K562 (cell line): ENCODE results near the gene RHD. TPM values are rescaled to one million over a fixed set of nuclear protein-coding genes. Genes with fewer than 3 reads are reported as not detected.

ENCODE experiments used
- AFF1 ChIP-seq, 2 experiments: fragments of 450-650 bp; IDR thresholded peaks; 2 replicates each; pipeline ENCODE4 v1.6.1; 2018; ENCODE audit warnings: mild to moderate bottlenecking in 2 of 2, low read depth in 1 of 2; ENCODE audit not compliant: partially characterized antibody in 2 of 2
- ATF7 ChIP-seq: fragments of 450-650 bp; IDR thresholded peaks from 2 replicates; pipeline ENCODE4 v1.7.1; 2014; ENCODE audit warnings: mild to moderate bottlenecking, moderate library complexity
- BCL6 ChIP-seq: fragments of 250-450 bp; sonication (Bioruptor Pico); IDR thresholded peaks from 2 replicates; pipeline ENCODE4 v1.4.0; 2020
- FOXP4 ChIP-seq: sonication (generic); formaldehyde crosslinking; IDR thresholded peaks from 2 replicates; pipeline ENCODE4 v1.8.0; 2022; ENCODE audit warnings: mild to moderate bottlenecking, missing genetic modification reagents, borderline replicate concordance
- PCBP1 ChIP-seq: fragments of 200-400 bp; formaldehyde crosslinking; IDR thresholded peaks from 2 replicates; pipeline ENCODE4 v1.6.1; 2018; ENCODE audit warnings: mild to moderate bottlenecking, low read depth, low read length; ENCODE audit not compliant: poor library complexity, severe bottlenecking
- PTRF ChIP-seq: fragments of 450-650 bp; IDR thresholded peaks from 2 replicates; pipeline ENCODE4 v1.6.1; 2016; ENCODE audit warnings: mild to moderate bottlenecking, missing genetic modification characterization, missing compliant biosample characterization
- RHOXF2B ChIP-seq: fragments of 250-450 bp; sonication (Bioruptor Pico); conservative IDR thresholded peaks from 2 replicates; pipeline ENCODE4 v1.5.1; 2021
- ZBTB11 ChIP-seq, 3 experiments: fragments of 200-800 bp in 1 of 3; fragments of 250-450 bp in 1 of 3; fragments of 450-650 bp in 1 of 3; sonication (Bioruptor Pico) in 1 of 3; sonication (Bioruptor generic) in 1 of 3; formaldehyde crosslinking in 1 of 3; IDR thresholded peaks; 2 replicates each; pipeline versions ENCODE4 v1.6.1 to v1.8.0; 2016 to 2022; ENCODE audit warnings: mild to moderate bottlenecking in 2 of 3, missing genetic modification characterization in 2 of 3, missing compliant biosample characterization in 1 of 3, moderate library complexity in 1 of 3
- ZNF57 ChIP-seq: fragments of 450-650 bp; formaldehyde crosslinking; IDR thresholded peaks from 2 replicates; pipeline ENCODE4 v1.4.0; 2020; ENCODE audit warnings: mild to moderate bottlenecking, moderate library complexity
- ZNF592 ChIP-seq: fragments of 450-650 bp; IDR thresholded peaks from 2 replicates; pipeline ENCODE4 v1.6.1; 2017; ENCODE audit warnings: antibody characterized with exemption, mild to moderate bottlenecking
- ZSCAN29 ChIP-seq: fragments of 450-650 bp; IDR thresholded peaks from 2 replicates; pipeline ENCODE4 v1.6.1; 2017
- polyA plus RNA-seq, 8 experiments: library from polyadenylated mRNA; depleted of rRNA in 4 of 8; stranded (reverse) in 5 of 8; unstranded in 3 of 8; fragments of >200 nt; fragmentation: Nextera tagmentation in 2 of 8; fragmentation: Illumina TruSeq in 1 of 8; extraction: Ambion mirVana in 2 of 8; extraction: Trizol in 1 of 8; gene quantifications; 2 replicates each; pipeline versions ENCODE4 v1.2.1 to v1.2.3, GENCODE V29; 2011 to 2014; ENCODE audit warnings: inconsistent platforms in 1 of 8, missing spikeins in 1 of 8
- total RNA-seq, 7 experiments: library from RNA; depleted of rRNA in 6 of 7; stranded (reverse); fragments of >200 nt in 6 of 7; fragmentation: Illumina TruSeq in 2 of 7; extraction: Trizol in 2 of 7; gene quantifications; 2 replicates each; pipeline versions ENCODE4 v1.2.1 to v1.2.3, GENCODE V29; 2011 to 2021; ENCODE audit warnings: low replicate concordance in 1 of 7

RHD gene
- total and polyA plus RNA-seq, 9 of the 15 experiments (the other 6 are each of a cell fraction or from before 2014, with no cell fraction given): 8.8 to 32.4 (median 15.0) TPM

GRCh38 chr1:25338188-25338981 lies 66.1 kb downstream of the RHD start, which contains the start of gene TMEM50A (continued):
- TF ChIP-seq ZNF592 (no peak; the same call in 1 of the 2 replicates), BCL6 (no peak), ATF7 (peak; percentile 77), PCBP1 (peak; percentile 91), PTRF (tag) (no peak), RHOXF2B (CRISPR knock-in tag) (0 out of 2 replicates have a peak, but pooled peaks have one; percentile 46), AFF1 (IDR thresholded peaks at IDR 0.05; ENCODE audit: low read depth in 1 of 2, partially characterized antibody in 2 of 2) (peak in 1 of 2 experiments; percentile 73), ZSCAN29 (no peak), ZBTB11 (CRISPR knock-in tag; IDR thresholded peaks at IDR 0.05) (peak in 2 of 3 experiments; percentile 70 to 90; a peak in 4 of 6 replicates), ZNF57 (CRISPR knock-in tag) (peak; percentile 83; the same call in 1 of the 2 replicates), FOXP4 (CRISPR knock-in tag) (0 out of 2 replicates have a peak, but pooled peaks have one; percentile 25)
